Smooth muscle cell of the umbilical artery (primary cell): Measurements from ENCODE around the gene FAM174C. TPM values are rescaled to one million over a fixed set of nuclear protein-coding genes. Genes with fewer than 3 reads are reported as not detected.

Source experiments
- total RNA-seq: library from RNA; depleted of rRNA; stranded (reverse); fragments of >200 nt; gene quantifications from 2 replicates; pipeline ENCODE4 v1.2.3, GENCODE V29; 2014

The FAM174C gene
- total RNA-seq, result 23.8 and 45.4 TPM in 2 replicates

DNA sequence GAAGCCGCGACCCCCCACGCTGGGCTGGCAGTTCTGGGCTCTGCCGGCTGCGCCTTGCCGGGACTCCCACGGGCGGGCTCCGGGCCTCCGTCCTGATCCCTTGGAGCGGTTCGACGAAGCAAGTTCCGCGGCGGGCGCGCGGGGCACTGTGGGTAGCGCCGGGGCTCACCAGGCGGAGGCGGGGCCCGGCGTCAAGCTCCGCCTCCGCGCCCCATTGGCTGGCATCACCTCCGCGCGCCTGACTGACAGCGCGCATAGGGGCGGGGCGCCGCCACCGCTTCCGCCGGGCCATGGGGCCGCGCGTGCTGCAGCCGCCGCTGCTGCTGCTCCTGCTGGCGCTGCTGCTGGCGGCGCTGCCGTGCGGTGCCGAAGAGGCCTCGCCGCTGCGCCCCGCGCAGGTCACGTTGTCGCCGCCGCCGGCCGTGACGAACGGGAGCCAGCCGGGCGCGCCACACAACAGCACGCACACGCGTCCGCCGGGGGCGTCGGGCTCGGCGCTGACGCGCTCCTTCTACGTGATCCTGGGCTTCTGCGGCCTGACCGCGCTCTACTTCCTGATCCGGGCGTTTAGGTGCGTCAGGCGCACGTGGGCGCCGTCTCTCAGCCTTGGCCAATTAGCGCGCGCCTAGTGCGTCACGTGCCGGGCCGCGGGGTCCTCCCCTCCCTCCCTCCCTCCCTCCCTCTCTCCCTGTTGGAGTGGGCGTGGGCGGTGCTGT is at the start of gene FAM174C:
TSS of gene FAM174C (plus strand) at position 271 of the 716 bp plus-strand sequence. CDS start at position 291, 20 bp downstream.

DNA sequence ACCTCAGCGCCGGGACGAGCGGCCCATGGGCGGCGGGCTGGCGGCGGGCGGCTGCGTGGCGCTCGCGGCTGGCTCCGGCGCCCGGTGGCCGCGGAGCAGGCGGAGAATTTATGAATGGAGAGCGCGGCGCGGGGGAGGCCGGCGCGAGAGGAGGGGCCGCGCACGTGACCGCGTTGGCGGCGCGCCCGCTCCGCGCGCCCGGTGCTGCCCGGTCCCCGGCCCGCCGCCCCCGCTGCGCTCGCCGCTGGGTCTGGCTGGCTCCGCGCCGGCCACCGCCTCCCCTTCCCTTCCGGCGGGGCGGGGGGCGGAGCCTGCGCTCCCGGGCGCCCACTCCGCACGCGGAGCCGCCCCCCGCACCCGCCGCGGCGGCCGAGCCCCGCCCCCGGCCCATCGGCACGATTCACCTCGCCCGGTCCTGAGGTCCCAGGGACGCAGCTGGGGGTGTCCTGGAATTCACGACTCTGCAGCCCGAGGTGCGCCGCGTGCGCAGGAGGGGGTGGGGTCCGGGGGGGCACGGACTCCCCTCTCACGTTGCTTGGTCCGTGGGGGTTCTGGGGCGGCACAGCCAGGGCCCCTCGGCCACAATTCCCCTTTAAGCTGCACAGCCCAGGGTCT is 37.5 kb upstream of the FAM174C start, which contains the start of gene CBARP:
TSS of gene CBARP (minus strand) at position 252 of the 615 bp plus-strand sequence. CDS start 1,905 bp downstream, outside the sequence.

DNA sequence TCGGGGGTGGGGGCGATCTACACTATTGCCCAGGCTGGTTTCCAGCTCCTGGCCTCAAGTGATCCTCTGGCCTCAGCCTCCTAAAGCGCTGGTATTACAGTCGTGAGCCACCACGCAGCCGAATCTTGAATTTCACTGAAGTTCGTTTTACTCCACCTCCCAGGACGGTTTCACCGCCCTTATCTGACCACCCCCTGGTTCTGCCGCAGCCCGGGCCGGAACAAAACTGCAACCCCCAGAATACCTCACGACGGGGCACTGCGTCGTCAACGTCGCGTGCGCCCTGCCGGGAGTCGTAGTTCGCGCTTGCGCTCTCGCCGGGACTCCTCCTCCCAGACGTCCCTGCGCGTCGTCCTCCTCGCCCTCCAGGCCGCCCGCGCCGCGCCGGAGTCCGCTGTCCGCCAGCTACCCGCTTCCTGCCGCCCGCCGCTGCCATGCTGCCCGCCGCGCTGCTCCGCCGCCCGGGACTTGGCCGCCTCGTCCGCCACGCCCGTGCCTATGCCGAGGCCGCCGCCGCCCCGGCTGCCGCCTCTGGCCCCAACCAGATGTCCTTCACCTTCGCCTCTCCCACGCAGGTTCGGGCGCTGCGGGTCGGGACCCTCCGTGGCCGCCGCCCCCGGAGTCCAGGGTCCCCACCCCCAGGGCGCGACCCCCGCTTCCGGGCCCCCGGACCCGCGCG is 33.8 kb upstream of the FAM174C start, which contains the start of gene ATP5F1D:
TSS of gene ATP5F1D (plus strand) at position 335 of the 679 bp plus-strand sequence. CDS start at position 435, 100 bp downstream.

DNA sequence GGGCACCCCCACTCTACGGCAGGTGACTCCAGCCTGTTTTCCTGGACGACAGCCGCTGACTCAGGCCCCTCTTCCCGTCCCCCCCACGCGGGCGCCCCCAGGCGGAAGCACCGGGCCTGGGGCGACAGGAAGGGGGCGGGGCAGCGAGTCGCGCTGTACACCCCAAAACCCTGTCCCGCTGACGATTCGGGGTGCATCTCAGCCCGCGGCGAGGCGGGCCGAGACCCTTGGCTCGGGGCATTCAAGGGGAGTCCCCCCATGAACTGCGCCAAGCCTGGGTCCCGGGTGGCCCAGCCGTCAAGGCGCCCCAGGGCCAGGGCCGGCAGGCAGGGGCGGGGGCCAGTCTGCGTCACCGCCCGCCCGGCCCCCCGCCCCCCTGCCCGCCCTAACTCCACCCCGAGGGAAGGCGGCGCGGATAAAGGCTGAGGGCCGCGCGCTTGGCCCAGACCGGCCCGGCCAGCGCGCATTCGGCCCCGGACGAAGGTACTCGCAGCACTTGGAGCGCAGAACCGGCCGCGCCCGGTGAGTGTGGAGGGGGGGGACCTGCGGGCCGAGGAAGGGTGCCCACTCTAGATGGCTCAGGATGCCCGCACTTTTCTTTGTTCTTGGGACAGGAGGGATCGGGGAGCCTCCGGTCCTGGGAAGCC is 27.1 kb upstream of the FAM174C start, which contains the start of gene MIDN:
TSS of gene MIDN (plus strand) at position 445 of the 647 bp plus-strand sequence. CDS start 1,714 bp downstream, outside the sequence.

DNA sequence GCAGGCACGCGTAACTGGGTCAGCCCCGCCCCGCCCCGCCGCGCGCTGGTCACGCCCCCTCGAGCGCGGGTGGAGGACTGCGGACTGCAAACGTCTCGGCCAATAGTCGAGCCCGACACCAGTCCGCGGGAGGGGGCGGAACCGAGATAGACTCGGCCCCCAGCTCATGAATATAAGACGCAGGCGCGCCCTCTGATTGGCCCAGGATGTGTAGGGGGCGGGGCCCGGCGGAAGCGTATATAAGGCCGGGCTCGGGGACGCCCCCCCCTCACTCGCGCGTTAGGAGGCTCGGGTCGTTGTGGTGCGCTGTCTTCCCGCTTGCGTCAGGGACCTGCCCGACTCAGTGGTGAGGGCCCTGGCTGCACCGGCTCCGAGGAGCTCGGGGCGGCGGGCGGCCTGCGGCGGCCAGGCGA is 6.3 kb upstream of the FAM174C start, which contains the start of gene CIRBP:
TSS of gene CIRBP (plus strand) at position 268 of the 413 bp plus-strand sequence. CDS start 1,602 bp downstream, outside the sequence.

DNA sequence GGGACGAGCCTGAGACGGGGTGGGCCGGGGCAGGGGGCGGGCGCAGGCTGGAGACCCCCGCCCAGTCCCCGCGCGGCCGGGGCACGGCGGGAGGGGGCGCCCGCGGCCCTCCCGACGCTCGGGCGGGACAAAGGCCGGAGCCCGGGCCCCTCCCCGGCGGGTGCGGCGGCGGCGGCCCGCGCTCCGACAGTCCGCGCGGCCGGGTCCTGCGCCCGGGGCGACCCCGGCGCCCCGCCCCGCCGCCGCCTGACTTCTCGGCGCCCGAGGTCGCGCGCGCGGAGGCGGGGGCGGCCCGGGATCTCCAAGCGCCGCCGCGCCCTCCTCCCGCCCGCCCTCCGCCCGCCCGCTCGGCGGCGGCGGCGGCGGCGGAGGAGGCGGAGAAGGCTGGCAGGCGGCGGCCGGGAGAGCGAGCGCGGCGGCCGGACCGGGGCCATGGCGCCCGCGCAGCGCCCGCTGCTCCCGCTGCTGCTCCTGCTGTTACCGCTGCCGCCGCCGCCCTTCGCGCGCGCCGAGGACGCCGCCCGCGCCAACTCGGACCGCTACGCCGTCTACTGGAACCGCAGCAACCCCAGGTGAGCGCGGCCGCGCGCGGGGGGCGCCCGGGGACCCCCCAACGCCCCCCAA is 10.5 kb downstream of the FAM174C start, which contains the start of gene EFNA2:
TSS of gene EFNA2 (plus strand) at position 137 of the 624 bp plus-strand sequence. CDS start at position 433, 296 bp downstream.

Other genes starting within 250 kb of the FAM174C start
- gene CNN2, start 248.9 kb upstream of the FAM174C start, total RNA-seq, result 284 and 606 TPM in 2 replicates
- 9.2 and 10.2 TPM in 2 replicates for gene ABCA7, start 235.4 kb upstream of the FAM174C start, total RNA-seq
- gene ARHGAP45, start 208.4 kb upstream of the FAM174C start, total RNA-seq, result 0.89 and 0.97 TPM in 2 replicates
- gene POLR2E, start 180.2 kb upstream of the FAM174C start, total RNA-seq, result 63.5 and 107 TPM in 2 replicates
- 159 and 328 TPM in 2 replicates for gene GPX4, start 171.5 kb upstream of the FAM174C start, total RNA-seq
- gene SBNO2, start 101.3 kb upstream of the FAM174C start, total RNA-seq, result 46.3 and 72.7 TPM in 2 replicates
- 79.6 and 82.9 TPM in 2 replicates for gene STK11, start 69.8 kb upstream of the FAM174C start, total RNA-seq
- gene CBARP, start 37.5 kb upstream of the FAM174C start, total RNA-seq, result 4.2 and 9.7 TPM in 2 replicates
- 16.0 and 31.6 TPM in 2 replicates for gene ATP5F1D, start 33.8 kb upstream of the FAM174C start, total RNA-seq
- 23.2 and 32.6 TPM in 2 replicates for gene MIDN, start 26.9 kb upstream of the FAM174C start, total RNA-seq
- gene CIRBP, start 6.2 kb upstream of the FAM174C start, total RNA-seq, result 101 and 177 TPM in 2 replicates
- not detected in 2 replicates for gene EFNA2, start 10.3 kb downstream of the FAM174C start, total RNA-seq
- 53.2 and 65.3 TPM in 2 replicates for gene NDUFS7, start 108.4 kb downstream of the FAM174C start, total RNA-seq
- gene GAMT, start 126.0 kb downstream of the FAM174C start, total RNA-seq, result 30.0 and 30.2 TPM in 2 replicates
- 39.2 and 75.1 TPM in 2 replicates for gene DAZAP1, start 132.1 kb downstream of the FAM174C start, total RNA-seq
- gene RPS15, start 162.9 kb downstream of the FAM174C start, total RNA-seq, result 254 and 522 TPM in 2 replicates
- 0.46 and 0.89 TPM in 2 replicates for gene APC2, start 174.6 kb downstream of the FAM174C start, total RNA-seq
- 24.9 and 31.6 TPM in 2 replicates for gene C19orf25, start 203.7 kb downstream of the FAM174C start, total RNA-seq
- gene PCSK4, start 214.8 kb downstream of the FAM174C start, total RNA-seq, result 1.2 and 1.7 TPM in 2 replicates
- 1.7 and 2.4 TPM in 2 replicates for gene REEP6, start 215.7 kb downstream of the FAM174C start, total RNA-seq
- 5.0 and 5.4 TPM in 2 replicates for gene ADAMTSL5, start 237.5 kb downstream of the FAM174C start, total RNA-seq
- 0.14 TPM in 1 of 2 replicates, not detected in the other for gene PLK5, start 248.5 kb downstream of the FAM174C start, total RNA-seq